Activated CD4-positive, CD25-positive, alpha-beta regulatory T cell treated with anti-CD3 and anti-CD28 coated beads, Interleukin-2, amount 50 U/mL, for 16 hours (primary cell): ENCODE data around the gene AMMECR1.

ENCODE experiments used
- DNase-seq: peaks from one replicate; pipeline ENCODE4 v3.0.0-alpha.2; 2020; ENCODE audit warnings: low read depth, low spot score

The AMMECR1 gene

GRCh38 chrX:110212299-110212698, 105.6 kb downstream of the AMMECR1 start:
- DNase-seq: no peak

GRCh38 chrX:110211340-110211739, 106.5 kb downstream of the AMMECR1 start:
- DNase-seq: no peak

GRCh38 chrX:110210417-110211139, 107.3 kb downstream of the AMMECR1 start:
- no peak for DNase-seq

DNA sequence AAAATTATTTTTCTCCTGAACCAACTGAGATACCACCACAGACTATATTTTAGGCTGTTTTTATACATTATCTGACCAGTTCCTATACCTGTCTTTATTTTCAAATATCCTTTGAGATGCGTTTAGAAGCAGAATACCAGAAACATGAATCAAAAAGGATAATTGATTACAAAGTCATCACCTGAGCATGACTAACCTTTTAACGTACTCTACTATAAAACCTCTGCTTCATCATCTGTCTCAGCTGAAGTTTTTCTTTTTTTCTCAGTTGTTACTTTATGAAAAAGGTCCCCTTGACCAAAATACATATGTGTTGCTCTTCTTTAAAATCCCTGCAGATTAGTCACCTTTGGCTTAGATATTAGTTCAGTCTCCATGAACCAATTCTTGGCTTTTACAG, 109.8 kb downstream of the AMMECR1 start:
- DNase-seq: no peak

DNA sequence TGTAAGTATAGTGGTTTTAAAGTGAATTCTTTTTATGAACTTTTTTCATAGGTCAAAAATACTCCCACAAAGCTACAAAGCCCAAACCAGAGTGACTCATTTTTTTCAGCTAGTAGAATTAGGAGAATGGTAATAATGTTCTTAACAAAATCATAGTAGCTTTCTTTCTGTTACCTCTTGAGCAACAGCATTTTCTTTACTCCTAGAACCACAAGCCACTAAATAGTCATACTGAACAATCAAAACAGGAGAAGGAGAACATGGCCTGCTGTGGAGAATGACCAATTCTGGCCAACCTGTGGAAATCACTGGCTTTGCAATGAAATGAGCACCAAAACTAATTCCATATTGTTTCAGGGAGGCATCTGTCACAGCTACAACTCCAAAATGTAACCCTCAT, 112.9 kb downstream of the AMMECR1 start:
- no peak for DNase-seq

DNA sequence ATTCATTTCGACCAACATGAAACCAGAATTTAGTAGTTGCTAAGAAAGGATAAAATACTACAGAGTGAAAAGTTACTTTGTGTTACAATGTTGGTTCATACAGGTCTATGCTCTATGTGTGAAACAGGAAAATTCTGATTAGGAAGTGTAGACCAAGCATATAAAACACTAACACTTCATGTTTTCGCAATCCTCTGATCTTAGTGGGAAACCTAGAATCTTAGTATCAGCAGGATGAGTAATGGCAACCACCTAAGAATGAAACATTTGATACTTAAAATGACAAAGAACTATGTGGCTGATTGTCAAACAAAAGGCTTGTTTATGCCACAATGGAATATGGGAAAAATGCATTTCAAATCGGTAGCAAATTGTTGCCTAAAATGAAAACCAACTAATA, 116.1 kb downstream of the AMMECR1 start:
- no peak for DNase-seq

DNA sequence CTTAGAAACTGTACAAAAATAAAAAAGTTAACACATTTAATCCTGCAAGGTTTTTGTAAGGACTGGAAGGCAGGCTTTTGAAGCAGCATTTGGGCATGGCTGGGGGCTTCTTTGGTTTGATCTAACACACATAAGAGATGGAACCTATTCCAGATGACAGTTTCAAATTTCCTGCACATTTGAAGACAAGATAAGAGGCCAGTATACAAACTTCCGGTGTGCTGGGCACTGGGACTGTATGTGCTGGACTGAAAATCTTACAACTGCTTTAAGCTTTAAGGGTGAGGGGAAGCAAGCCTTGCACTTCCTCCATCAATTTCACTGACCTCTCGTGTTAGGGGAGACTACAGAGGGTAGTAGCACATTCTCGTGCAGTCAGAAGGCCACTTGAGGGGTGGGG, 122.9 kb downstream of the AMMECR1 start:
- DNase-seq: no peak

GRCh38 chrX:110192516-110192915, 125.4 kb downstream of the AMMECR1 start:
- DNase-seq: no peak

- DNase-seq: no peak
Measured at GRCh38 chrX:110188701-110189558, 129.0 kb downstream of the AMMECR1 start.

DNA sequence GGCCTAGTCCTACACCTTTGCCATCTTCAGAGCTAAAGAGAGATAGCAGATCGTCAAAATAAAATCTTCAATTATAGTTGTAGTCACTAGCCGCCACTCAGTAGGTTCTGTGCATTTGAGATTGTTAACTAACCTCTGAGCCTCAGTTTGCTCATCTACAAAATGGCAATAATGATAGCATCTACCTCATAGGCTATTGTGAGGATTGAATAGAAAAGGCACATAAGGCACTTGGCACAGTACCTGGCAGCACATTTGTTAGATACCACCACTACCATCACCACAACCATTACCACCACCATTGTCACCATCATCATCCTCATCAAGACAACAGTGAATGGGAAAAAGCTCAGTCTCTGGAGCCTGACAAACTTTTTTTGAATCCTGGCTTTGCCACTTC, 134.6 kb downstream of the AMMECR1 start:
- DNase-seq: no peak

GRCh38 chrX:110182865-110183264, 135.0 kb downstream of the AMMECR1 start:
- DNase-seq: no peak

GRCh38 chrX:110182362-110182761, 135.5 kb downstream of the AMMECR1 start:
- DNase-seq: no peak

- DNase-seq: no peak
Measured at GRCh38 chrX:110181459-110182137, 136.3 kb downstream of the AMMECR1 start.

GRCh38 chrX:110180928-110181310, 137.0 kb downstream of the AMMECR1 start:
- no peak for DNase-seq

- DNase-seq: no peak
Measured at GRCh38 chrX:110180176-110180927, 137.5 kb downstream of the AMMECR1 start.

- DNase-seq: no peak
Measured at GRCh38 chrX:110178179-110178865, 139.6 kb downstream of the AMMECR1 start.

DNA sequence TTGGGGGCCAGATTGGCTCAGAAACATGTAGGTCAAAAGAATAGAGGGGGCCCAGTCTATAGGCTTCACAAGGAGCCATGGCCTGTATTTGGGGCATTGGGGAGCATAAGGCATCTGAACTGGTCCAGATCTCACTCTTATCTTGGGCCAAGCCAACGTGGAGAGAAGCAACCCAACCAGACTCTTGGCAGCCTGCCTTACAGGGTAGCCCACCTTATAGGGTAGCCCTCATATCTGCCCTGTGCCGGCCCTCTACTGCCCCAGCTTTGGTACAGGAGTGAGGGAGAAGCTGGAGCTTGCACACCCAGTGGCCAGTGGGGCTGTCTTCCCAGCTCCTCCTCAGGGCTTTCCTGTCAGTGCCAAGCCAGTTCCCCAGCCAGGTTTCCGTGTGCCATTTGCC, 142.2 kb downstream of the AMMECR1 start:
- no peak for DNase-seq

GRCh38 chrX:110175146-110175545, 142.7 kb downstream of the AMMECR1 start:
- DNase-seq: no peak

GRCh38 chrX:110173192-110174175, 144.4 kb downstream of the AMMECR1 start:
- no peak for DNase-seq

DNA sequence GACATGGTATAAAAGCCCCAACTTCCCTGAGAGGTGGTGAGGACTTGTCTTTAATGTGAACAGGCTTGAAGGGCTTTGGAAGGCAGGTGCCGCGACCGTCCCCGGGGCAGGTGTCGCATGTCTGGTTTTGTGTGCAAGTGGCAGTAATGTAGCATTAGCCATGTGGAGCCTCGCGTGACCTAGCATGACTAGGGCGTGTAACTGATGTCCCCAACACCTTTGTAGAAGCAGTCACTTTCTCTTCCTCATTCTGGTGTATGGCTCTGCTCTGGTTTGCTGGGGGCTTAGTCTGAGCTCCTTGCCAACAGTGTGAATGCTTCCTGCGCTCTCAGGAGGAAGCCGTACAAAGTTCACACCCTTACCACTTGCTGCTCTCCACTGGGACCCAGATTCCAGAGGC, 145.7 kb downstream of the AMMECR1 start:
- no peak for DNase-seq
